AG20443 (cell line): Measurements from ENCODE around the gene KRTAP10-4.
"Not testable (repeated sequence)": the region's sequence is repeated elsewhere in the genome, so short reads cannot be mapped to it uniquely, and the experiment has no call there.

Source experiments
- DNase-seq: peaks from one replicate; pipeline ENCODE4 v3.0.0; 2012; ENCODE audit warnings: low spot score, mixed read lengths

The KRTAP10-4 gene

DNA sequence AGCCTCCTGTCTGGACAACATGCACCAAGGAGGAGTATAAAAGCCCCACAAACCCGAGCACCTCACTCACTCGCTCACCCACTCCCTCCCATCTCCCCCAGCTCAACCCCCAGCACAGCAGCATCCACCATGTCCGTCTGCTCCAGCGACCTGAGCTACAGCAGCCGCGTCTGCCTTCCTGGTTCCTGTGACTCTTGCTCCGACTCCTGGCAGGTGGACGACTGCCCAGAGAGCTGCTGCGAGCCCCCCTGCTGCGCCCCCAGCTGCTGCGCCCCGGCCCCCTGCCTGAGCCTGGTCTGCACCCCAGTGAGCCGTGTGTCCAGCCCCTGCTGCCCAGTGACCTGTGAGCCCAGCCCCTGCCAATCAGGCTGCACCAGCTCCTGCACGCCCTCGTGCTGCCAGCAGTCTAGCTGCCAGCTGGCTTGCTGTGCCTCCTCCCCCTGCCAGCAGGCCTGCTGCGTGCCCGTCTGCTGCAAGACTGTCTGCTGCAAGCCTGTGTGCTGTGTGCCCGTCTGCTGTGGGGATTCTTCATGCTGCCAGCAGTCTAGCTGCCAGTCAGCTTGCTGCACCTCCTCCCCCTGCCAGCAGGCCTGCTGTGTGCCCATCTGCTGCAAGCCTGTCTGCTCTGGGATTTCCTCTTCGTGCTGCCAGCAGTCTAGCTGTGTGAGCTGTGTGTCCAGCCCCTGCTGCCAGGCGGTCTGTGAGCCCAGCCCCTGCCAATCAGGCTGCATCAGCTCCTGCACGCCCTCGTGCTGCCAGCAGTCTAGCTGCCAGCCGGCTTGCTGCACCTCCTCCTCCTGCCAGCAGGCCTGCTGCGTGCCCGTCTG is at the start of gene KRTAP10-4:
TSS of gene KRTAP10-4 (plus strand) at position 100 of the 827 bp plus-strand sequence. CDS start at position 130, 30 bp downstream.
- not testable (repeated sequence) for DNase-seq

- DNase-seq: no peak
These were observed 48.8 kb upstream of the KRTAP10-4 start for GRCh38 chr21:44524414-44525371.

DNA sequence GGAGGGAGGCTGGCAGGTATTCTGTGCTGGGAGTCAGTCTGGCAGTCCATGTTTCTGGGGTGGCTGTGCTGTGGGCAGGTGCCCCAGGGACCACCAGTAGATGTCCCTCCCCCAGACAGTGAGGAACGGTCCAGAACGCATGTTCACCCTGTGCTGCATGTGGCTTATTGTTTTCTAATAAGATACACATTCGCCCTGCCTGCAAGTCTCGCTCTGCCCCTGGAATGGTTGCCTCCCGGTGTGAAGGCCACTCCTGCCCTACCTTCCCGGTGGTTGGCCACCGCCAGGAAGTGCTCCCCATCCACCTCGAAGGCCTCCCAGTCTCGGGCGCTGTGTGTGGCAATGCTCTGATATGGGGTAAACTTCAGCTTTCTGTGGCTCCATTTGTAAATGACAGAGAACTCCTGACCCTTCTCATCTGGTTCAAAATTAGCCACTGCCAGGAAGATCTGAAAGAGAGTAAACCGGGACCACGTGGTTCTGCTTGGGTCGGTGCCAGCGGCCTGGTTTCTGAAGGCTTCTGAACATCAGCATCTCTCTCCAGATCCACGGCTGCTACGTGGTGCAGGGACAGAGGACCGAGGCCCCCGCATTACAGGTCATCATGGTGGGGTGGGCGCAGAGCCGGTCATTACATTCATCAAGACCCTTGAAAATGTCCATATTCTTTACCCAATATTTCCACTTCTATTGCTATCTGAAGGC is 48.0 kb upstream of the KRTAP10-4 start:
- no peak for DNase-seq

DNA sequence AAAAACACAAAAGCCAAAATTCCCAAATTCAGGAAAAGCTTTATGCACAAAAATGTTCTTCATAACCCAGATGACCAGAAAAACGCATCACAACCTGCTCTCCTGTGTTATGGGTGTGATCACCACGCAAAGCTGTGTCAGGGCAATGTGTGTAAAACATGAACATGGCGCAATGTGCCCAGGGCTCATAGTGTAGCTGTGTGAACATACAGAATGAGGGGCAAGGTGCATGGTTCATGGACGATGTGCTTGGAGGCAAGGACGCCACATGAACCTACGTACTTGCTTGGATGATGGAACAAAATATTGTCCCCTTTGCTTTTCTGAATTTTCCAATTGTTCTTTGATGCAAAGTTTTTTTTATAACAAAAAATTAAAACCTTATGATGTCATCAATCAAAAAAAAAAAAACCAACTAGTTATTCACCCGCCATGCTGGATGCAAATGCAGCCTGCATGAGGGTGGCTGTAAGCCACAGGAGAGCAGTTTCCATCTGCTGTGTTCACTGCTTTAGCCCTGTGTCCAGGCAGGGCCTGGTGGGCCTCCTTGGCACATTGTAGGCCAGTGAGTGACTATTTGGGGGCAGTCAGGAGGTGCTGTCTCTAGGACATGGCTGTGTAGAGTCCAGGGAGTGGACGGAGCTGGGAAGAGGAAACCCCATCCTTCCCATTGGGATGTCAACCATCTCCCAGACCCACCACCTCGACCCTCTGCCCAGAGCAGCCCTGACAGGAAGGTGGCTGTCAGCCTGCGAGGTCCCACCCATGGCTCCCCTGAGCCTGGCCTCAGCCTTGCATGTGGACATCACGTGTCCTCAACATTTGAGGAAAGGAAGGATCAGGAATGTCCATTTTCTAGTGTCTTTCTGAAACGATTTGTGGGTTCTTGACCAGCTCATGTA is 47.2 kb upstream of the KRTAP10-4 start:
- no peak for DNase-seq

DNA sequence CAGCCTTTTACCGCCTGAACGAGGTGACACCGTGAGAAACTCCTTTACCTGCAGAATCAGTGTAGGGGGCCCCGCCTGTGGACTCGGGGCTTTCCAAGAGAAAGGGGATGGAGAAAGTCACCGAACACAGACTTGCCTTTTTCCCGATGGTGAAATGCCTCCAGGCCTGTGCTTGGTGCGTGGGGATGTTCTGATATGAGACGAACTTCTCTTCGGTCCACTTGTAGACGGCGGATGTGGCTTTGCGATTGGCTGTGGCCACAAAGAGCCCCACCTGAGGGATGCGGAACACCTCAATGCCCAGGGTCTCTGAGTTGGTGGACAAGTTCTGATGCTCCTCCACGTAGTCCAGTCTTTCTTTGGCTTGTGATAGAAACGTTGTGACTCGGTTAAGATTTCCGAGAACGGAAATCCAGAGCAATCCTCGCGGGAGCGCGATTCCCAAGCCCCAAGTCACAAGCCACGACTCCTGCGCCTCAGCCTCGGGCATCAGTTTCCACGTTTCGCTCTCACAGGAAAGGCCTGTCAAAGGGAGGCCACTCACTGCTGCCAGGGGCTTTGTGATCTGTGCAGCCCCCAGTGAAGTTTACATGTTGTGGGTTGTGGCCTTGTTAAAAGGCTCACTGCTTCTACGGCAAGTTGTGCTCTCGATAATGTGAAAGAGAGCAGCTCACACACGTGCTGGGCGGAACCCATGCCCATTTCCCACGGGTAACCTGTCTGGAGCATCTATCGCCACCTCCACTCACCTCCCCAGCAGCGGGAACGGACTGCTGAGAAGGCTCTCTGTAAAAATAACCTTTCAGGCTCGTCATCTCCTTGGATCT is 46.2 kb upstream of the KRTAP10-4 start:
- DNase-seq: no peak

- no peak for DNase-seq
These were observed 45.4 kb upstream of the KRTAP10-4 start for GRCh38 chr21:44527983-44528633.

- DNase-seq: no peak
These were observed 44.9 kb upstream of the KRTAP10-4 start for GRCh38 chr21:44528634-44528995.

- no peak for DNase-seq
These were observed 44.5 kb upstream of the KRTAP10-4 start for GRCh38 chr21:44529011-44529421.

- no peak for DNase-seq
These were observed 43.9 kb upstream of the KRTAP10-4 start for GRCh38 chr21:44529503-44530125.

- DNase-seq: no peak
These were observed 43.2 kb upstream of the KRTAP10-4 start for GRCh38 chr21:44530221-44530902.

GRCh38 chr21:44530903-44531605 is 42.5 kb upstream of the KRTAP10-4 start:
- DNase-seq: no peak

DNA sequence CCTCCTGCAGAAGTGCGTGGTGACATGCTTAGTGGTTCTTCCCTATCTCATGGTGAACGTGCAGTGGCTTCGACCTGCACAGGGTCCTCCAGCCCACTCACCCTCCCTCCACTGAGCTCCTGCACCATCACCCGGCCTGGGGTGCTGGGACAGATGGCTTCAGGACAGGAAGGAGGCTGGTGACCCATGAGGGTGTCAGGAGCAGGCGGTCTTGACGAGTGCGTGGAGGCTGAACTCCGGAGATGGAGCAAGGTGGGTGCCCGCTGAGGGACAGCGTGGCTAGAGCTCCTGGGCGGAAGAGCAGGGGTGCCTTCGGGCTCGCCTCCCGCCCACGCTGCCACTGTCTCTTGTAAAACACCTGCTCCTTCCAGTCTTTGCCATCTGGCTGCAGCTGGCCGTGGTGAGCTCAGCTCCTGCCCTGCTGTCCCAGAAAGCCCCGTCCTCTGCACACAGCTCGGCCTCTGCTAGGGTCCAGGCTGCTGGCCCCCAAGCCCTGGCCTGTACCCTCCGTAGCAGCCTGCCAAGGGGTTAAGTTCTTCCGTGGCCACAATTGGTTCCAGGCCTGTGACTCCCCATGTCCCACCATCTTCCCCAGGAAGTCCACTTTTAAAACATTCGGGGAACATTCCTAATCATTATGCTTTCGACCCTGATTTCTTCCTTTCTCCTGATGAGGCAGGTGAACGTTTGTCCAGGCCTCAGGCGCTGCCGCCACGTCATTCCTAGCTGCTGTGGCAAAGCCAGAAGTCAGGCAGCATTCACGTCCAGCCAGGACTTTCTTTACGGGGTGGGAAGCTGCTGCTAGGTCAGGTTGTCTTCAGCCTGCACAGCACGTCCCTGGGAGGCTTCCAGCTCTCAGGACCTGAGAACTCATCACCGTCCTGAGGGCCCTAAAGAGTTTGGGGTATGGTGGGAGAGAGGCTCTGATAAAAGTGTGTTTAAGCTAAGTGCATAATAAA is 41.6 kb upstream of the KRTAP10-4 start:
- DNase-seq: no peak

DNA sequence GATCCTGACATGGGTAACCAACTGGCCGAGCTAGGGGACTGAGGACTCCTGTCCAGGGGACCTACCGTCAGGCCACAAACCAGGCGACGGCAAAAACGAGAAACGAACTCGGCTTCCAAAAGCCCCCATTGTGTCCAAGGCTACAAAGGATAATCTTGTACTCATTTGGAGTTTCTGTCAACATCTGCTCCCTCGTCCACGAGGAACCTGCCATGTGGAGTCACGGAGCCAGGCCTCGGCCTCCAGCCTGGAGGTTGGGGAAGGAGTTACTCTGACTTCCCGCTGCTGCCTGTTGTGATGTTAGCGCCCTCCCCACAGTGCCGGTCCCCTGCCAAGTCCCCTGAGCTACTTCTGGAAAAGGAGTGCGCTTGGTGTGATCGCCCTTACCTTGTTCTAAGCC is 40.8 kb upstream of the KRTAP10-4 start:
- no peak for DNase-seq

DNA sequence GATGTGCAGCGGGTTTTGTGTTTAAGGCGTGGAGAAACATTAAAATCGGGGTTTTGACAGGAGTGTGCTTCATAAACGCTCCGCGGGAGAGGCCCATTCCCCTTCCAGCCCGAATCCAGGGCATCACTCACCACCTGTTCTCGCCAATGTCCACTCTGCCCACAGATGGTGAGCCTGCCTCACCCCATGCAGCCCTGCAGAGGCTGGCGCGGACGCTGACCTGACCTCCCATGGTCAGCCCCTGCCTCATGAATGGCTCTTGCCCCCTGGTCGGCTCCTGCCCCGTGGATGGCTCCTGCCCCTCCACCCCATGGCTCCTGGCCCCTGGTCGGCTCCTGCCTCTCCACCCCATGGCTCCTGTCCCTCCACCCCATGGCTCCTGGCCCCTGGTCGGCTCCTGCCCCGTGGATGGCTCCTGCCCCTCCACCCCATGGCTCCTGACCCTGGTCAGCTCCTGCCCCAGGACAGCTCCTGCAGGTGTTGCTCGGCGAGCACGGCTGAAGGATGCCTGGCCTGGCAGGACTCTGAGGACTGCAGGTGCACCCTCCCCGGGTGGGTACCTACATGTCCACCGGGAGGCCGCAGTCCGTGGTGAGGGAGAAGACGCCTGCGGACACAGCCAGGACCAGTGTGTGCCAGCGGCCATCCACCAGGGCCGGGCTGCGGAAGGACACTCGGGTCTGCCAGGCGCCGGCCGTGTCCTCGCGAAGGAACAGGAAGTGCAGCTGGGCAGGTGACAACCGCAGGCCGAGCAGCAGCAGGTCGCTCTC is 40.2 kb upstream of the KRTAP10-4 start:
- DNase-seq: no peak

DNA sequence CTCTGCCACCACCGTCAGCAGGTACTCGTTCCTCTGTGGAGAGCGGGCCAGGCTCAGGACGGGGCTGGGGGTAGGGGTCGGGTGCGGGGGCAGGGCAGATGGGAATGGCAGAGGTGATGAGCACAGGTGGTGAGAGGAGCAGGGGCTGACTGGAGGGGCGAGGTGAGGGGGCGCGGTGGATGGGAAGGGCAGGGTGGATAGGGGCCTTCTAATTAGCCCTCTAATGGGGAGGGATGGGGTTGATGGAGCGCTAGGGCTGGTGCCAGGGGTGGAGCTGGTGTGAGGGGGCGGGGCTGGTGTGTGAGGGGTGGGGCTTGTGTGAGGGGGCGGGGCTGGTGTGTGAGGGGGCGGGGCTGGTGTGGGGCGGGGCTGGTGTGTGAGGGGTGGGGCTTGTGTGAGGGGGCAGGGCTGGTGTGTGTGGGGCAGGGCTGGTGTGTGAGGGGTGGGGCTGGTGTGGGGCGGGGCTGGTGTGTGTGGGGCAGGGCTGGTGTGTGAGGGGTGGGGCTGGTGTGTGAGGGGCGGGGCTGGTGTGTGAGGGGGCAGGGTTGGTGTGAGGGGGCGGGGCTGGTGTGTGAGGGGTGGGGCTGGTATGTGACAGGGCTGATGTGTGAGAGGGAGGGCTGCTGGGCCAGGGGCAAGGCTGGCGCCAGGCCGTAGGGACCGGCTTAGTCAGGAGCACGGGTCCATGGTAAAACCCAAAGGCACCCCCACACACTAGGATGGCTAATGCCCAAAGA is 39.5 kb upstream of the KRTAP10-4 start:
- no peak for DNase-seq
